ENCODE measurements around the gene EIF2AK3.
"Not testable (repeated sequence)": the region's sequence is repeated elsewhere in the genome, so short reads cannot be mapped to it uniquely, and the experiment has no call there.

The EIF2AK3 gene

DNA sequence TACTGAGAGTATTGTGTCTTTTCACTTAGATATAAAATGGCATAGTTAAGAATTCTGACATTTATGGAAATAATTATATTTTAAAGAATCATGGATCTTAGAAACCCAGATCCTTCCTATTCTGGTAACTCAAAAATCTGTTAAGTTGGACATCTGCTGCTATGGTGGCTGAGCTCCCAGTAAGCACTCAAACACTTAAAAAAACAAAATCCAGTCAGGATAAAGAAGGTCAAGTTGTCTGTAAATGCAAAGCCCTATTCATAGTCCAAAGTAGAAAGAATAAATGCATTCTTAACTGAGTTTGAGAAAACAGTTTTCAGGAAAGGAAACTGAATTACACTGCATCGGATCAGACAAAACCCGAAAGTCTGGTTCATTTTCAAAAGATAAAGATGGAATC, 35.6 kb downstream of the EIF2AK3 start:
- DNase-seq: no peak

DNA sequence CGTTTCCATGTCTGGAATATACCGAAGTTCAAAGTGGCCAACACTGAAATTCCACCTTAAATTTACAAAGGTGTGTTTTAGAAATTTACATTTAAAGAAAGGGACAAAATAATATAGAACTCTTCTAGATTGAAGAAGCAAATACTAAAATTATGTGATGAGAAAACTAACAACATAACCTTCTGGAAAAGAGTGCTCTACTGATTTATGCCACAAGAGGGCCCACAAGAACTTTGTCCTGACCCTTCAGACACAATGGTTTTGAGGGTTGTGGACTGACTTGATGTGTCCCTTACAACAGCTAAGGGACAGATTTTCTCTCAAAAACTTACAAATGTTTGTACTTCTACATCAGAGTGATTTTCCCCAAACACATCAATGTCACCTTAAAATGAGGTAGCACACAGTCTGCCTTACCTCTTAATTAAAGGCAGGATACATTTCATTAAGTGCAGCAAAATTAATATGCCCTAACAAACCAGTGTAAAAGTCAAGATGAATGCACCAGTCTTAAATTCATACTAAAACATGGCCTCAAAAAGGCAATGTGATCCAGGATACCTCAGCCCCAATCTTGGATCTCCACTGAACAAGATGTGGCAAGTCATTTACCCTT, 36.2 kb downstream of the EIF2AK3 start:
- DNase-seq: peak; percentile 7 to 27

DNA sequence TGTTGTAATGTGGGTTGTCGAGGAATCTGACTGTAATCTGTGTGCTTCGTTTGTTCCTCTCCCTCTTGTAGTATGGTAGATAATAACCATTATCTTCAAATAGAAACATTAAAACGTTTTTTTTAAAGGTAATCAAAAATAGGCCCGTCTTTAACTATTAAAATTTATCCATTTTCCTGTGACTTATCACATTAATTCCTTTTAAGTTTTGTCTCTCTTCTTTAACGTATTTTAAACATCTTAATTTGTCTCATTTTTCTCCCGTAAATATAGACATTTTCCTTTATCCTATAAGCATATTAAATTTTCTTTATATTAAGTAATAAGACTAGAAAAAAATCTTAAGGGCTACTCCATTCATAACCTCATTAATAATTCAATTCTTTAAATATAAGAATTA, 41.3 kb downstream of the EIF2AK3 start:
- DNase-seq: no peak

DNA sequence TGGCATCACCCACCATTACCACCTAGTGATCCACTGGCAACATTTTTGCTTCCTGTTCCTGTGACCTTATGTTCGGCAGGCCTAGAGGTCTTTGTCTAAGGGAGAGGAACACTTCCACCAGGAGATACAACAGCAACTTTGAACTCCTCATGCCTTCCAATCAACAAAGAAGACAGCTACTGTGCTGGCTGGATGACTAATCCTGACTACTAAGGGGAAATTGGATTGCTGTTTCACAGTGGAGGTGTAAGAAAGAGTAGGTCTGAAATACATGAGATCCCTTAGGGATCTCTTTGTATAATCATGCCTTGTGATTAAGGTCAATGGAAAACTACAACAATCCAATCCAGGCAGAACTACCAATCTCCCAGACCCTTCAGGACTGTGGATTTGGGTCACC, 45.2 kb downstream of the EIF2AK3 start:
- DNase-seq: no peak

DNA sequence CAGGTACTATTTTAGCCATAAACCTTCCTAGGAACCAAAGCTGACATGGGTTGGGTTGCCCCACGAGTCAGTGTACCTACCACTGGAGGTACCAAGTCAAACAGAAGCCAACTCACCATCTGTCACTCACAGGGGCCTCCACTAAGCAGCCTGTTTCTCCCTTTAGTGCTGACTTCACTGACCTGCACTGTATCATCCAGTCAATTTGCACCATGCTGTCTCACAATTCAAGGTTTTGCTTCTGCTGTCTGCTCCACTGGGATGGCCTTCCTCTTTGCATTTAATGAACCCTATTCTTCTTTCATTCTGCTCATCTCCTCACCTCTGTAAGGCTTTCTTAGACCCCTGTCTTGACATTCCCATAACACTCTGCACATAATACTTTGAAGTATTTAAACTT, 47.2 kb downstream of the EIF2AK3 start:
- DNase-seq: no peak

DNA sequence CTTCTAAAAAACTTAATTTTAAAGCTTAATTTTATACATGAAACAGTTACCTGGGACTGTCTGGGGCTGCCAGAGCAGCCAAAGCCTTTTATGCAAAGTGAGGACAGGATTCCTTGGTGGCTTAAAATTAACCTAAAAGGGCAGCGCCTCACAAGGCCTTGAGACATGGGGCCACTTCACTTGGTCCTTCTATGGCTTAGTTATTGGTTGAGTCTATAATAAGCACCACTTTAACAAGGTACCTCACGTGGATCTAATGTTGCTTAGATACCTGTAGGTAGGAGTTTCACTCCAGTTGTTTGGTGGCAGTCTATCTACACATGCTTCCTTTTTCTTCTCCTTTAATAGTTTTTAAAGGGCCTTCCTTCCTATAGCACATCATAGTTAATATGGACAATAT, 51.6 kb downstream of the EIF2AK3 start:
- DNase-seq: no peak

DNA sequence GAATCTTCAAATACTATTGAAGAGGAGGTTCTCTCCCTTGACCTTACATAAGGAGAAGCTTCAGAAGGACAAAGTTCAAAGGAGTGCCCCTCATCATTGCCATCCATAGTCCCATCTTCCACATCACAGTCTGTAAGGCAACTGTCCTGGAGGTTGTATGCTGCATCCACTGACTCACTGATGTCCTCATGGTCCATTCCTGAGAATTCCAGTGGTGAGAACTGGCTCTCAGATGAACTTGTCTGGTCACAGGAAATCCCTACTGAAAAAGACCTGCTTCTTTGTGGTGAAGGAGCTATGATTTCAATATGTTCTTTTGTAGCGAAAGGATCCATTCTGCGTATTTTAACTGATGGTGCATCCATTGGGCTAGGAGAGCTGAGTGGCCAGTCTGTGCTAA, 52.2 kb downstream of the EIF2AK3 start:
- DNase-seq: no peak

DNA sequence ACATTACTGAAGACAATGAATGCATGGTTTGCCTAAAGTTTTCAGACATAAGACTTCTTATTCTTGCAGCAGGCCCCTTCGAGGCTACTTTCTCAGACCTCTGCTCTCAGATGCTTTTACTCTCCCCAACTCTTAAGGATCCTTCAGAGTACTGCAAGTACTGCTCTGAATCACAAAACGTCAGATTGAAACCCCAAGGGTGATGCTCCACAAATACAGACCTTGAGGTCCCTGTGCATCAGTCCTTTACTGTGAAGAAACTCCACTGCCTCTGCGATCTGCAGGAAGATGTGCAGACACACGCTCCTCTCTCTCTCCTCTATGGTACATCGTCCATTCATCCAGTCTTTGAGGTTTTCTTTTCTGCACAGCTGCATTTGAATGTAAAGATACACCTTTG, 52.8 kb downstream of the EIF2AK3 start:
- DNase-seq: no peak

DNA sequence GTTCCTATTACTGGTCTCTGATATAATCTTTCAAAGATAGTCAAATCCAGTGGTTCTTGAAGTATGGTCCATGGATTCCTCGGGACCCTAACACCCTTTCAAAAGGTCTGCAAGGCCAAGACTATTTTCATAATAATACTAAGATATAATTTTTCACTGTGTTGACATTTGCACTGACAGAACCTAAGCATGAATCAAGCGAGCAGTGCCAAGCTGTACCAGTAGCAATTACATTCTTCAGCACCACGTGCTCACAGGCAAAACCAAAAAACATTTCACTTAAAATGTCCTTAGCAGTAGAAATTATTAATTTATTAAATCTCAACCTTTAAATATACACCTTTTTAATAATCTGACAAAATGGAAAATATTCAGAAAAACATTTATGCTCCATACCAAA, 59.1 kb downstream of the EIF2AK3 start:
- DNase-seq: no peak

DNA sequence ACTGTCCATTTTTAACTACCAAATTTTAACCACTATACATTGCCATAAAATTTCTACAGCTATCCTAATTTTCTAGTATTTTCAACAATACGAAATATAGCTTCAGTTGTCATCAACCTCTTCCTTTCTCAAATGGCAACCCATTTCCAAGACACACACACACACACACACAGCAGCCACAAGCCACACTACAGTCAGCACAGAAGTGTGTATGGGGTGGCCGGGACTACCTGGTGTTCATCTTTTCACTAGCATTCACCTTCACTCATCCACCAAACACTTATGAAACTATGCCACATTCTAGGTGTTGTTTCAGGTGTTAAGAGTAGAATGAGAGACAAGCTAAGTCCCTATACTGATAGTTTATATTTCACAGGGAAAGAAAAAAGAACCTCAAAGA, 62.9 kb downstream of the EIF2AK3 start:
- no peak for DNase-seq

DNA sequence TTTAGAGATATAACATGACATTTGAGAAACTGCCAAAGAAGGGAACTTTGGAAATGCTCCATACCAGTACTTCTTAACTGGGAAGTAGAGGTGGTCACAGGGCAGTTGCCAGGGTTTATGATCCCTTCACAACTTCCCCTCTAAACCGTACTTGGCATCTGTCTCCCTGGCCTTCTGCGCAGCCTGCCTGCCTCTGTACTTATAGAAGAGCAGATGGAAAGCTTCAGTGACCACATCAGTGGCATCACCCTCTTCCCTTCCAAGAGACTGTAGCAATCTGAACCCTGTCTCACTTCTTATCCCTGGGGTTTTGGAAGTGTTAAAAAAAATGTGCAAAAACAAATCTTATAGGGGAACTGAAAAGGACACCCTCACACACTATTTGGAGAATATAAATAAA, 64.1 kb downstream of the EIF2AK3 start:
- no peak for DNase-seq

DNA sequence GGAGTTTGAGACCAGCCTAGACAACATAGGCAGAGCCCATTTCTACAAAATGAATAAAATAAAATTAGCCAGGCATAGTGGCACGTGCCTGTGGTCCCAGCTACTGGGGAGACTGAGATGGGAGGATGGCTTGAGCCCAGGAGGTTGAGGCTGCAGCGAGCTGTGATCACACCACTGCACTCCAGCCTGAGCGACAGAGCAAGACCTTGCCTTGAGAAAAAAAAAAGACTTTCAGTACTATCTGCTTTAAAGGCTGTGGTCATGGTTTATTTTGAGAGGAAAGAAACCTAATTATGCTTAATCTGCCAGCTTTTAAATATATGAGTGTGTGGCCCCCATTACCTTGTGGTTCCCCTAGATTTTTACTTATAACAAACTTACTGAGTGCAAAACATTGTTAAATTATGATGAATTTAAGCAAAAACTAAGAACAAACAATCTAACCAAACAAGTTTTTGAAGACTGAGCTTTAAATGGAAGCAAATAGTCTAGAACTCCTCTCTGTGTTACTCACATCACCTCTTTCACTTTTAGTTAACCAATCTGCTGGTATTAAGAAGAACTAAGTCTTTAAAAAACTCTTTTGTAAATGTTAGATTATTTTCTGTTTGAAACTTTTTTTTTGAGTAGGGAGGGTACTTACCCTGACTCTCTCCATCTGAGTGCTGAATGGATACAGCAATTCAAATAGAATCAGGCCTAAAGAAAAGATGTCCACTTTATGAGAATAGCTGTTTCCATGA, 65.4 kb downstream of the EIF2AK3 start:
- no peak for DNase-seq

DNA sequence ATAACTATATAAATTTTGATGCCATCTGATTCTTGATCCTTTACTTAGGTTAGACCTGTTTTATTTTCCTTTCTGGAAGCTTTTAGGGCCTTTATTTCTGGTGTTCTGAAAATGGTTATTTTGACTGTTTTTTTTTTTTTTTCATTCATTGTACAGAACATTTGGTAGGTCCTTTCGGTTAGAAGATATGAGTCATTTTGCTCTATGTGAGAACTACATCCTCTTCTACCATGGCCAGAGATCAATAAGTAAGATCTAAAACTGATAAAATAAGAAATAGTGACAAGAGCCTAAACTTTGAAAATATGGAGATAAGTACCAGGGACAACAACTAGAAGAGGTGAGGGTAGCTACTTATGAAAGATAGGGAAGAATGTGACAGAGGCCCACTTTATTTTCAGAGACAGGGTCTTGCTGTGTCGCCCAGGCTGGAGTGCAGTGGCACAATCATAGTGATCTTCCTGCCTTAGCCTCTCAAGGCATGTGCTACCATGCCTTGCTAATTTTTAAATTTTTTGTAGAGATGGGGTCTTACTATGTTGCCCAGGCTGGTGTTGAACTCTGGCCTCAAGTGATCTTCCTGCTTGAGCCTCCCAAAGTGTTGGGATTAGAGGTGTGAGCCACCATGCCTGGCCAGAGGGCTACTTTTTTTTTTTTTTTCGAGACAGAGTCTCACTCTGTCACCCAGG, 66.5 kb downstream of the EIF2AK3 start:
- DNase-seq: no peak

DNA sequence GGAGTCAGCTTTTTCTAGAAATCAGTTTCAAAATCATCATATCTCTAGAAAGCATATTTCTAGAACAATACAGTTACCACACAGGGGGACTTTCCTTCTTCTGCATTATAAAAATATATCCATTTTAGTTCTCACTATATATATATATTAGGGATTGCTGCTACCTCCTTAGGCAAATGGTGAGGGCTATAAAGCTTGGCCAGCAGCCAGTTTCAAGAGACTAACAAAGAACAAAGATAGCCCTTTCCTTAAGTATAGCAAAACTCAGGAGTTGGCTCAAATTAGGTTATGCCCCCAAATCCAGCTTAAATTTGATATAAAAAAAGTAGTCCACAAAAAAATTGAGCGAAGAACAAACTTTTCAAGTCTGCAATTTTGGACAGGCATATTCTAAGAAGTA, 70.0 kb downstream of the EIF2AK3 start:
- DNase-seq: no peak

DNA sequence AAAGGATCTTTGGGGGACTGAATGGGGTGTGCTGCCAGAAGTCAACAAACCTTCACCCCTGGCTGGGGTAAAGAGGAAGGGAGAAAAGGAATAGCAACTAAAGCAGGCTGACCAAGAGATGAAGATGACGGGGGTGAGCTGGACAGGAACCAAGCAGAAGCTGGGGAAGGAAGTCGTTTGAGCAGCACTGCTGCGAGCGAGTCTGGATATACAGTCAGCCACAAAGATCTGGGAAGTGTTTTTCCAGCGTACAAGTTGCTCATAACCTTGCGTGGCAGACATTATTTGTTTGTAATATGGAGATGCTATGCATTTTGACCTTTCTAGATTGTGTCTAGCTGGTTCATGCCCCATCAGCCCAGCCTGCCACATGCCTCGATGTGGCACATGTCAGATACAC, 71.2 kb downstream of the EIF2AK3 start:
- no peak for DNase-seq

DNA sequence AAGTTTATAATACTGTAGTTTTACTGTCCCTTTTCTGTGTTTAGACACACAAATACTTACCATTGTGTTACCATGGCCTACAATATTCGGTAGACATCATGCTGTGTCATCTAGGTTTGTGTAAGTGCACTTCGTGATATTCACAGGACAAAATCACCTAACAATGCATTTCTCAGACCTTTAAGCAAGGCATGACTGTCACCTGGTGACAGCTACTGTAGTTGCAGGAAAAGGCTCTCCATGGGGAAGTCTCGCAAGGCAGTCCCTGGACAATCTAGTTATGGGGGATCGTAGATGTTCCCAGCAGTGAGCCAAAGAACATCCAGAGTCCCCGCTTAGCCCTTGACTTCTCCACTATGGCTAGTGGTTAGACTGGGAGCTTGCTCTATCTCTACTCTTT, 73.1 kb downstream of the EIF2AK3 start:
- no peak for DNase-seq

DNA sequence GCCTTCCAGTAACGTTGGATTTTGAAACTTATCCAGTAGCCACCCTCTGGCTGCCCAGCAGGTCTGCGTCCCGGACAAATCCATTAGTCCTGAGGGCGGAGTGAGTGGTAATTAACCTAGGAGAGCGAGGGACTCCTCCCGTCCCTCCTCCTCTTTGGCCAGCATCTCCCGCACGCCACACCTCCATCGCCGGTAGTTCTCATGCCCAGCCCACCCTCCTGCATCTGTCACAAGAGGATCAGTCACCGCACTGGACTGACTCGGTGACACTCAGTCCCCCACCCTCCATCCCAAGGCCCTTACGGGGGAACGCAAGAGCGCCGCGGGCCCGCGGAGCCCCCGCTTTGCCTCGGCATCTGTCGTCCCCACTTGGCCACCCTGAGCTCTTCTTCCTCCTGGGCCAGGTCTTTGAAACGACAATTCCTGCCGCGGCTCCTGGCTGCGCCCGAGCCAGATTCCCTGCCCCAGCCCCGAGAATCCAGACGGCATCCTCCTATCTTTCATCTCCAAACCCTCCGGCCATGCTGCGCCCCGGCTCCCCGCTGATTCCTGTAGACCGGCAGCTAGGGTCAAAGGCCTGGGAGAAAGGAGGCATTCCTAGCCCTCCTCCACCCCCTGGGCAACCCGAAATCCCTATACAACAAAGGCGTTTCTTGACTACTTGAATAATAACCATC, 77.5 kb downstream of the EIF2AK3 start:
- DNase-seq: no peak

DNA sequence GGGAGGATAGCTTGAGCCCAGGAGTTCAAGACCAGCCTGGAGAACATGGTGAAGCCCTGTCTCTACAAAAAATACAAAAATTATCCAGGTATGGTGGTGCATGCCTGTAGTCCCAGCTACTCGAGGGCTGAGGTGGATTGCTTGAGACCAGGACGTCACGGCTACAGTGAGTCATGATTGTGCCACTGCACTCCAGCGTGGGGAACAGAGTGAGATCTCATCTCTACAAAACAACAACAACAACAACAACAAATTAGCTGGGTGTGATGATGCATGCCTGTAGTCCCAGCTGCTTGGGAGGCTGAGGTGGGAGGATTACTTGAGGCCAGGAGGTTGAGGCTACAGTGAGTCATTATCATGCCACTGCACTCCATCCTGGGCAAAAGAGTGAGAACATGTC, 81.0 kb downstream of the EIF2AK3 start:
- DNase-seq: not testable (repeated sequence)

DNA sequence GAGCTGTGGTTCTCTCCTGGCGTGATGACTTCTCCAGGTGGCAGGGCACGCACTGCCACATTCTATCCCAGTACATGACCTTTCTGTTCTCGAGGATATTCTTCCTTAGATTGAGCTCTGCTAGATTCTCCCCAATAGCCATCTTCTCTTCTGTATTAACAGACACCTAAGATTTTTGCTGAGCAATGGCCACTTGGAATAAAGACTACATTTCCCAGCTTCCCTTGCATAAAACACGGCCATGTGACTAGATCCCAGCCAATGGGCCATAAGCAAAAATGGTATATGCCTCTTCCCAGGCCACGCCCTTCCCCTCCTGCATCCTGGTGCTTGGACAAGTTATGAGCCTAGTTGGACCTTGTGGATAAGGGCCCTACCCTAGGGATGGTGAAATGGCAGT, 82.1 kb downstream of the EIF2AK3 start:
- no peak for DNase-seq

DNA sequence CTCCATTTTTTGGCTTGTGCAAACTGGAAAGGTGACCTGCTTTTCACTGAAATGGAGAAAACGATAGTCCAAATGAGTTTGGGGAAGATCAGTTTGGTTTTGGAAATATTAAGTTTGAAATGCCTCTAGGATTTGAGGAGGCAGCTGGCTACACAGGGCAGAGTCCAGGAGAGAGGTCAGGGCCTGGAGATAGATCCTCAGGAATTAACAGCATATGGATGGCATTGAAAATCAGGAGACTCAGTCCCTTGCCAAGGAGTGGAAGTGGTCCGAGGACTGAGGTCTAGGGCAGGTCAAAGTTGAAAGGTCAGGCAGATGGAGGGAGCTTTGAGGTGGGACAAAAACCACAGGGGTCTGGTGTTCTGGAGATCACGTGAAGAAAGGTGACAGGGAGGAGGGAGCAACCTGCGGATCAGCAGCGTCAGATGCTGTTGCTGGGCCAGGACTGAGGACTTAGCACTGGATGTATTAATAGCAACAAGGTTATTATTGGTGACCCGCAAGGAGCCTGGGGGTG, 83.7 kb downstream of the EIF2AK3 start:
- no peak for DNase-seq

DNA sequence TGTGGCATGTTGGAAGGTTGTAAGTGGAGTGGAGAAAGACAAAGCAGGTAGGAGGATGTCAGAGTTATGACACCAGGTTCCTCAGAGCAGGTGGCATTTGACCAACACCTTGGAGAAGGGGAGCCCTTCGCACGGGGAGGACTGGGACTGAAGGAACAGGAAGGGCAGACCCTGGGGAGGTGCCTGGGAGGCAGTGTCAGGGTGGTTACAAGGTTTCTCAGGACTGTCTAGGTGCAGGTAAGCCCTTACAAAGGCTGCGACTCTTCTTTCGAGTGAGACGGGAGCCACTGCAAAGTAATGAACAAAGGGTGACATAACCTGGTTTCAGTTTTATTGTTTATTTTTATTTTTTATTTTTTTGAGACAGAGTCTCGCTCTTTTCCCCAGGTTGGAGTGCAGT, 84.6 kb downstream of the EIF2AK3 start:
- DNase-seq: no peak

DNA sequence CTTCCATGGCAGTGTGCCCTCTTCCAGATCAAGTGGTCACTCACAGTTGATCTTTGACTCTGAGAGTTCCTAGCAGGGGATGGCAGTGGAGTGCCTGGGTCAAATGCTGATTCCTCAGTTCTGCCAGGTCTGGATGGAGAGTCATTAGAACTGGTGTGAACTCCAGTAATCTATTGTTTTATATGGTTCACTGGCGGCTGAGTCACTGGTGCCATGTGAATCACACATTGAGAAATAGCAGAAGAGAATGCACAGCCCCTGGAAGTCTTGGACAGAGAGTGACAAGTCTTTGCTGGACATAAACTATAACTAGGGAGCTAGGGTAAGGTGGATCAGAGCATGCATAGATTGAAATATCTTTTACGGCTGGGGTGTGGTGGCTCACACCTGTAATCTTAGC, 86.9 kb downstream of the EIF2AK3 start:
- no peak for DNase-seq

DNA sequence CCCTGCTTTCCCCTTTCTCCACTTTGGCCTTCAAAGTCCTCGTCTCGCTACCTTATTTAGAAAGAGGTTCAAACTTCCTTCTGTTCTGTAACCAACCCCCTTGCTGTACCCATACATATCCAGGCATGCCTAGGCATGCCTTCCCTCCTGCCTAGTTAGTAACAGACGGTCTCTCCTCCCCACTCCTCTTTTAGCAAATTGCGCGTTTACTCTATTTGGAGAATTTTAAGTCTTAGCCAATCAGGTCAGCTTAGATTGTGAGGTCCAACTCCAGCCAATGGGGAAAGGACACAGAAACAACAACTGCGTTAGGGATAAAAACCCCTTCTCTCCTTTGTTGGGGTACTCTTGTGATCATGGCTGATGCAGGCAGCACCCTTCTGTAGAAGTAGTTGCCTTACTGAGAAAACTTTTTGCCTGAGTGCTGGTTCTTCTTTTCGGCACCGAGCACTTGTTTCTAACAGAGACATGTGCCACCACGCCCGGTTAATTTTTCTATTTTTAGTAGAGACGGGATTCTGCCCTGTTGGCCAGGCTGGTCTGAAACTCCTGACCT, 88.8 kb downstream of the EIF2AK3 start:
- DNase-seq: no peak
